DND-41 (cell line): ENCODE results near the gene PIK3R2.

ENCODE experiments used
- ATAC-seq: fragments of 200-7000 bp; cut with Tn5 transposase; 3 replicates; pipeline ENCODE4 v1.9.1; 2021; ENCODE audit warnings: low read depth; ENCODE audit not compliant: insufficient read depth
- DNase-seq: peaks from one replicate; pipeline ENCODE4 v3.0.0-alpha.2; 2020
- H2AFZ ChIP-seq: 2 replicates; pipeline ENCODE4 v1.6.0; 2012; ENCODE audit warnings: low read depth, low read length
- H3K27ac ChIP-seq: 2 replicates; pipeline ENCODE4 v1.5.1; 2012; ENCODE audit warnings: low read length, inconsistent platforms
- H3K27me3 ChIP-seq: fragments of 200-600 bp; sonication (generic); 2 replicates; pipeline ENCODE4 v1.6.0; 2012; ENCODE audit warnings: low read length, mild to moderate bottlenecking, inconsistent platforms; ENCODE audit not compliant: insufficient read depth, poor library complexity
- H3K36me3 ChIP-seq: 2 replicates; pipeline ENCODE4 v1.5.1; 2012; ENCODE audit warnings: low read length, inconsistent platforms; ENCODE audit not compliant: insufficient read depth
- H3K4me1 ChIP-seq: 2 replicates; pipeline ENCODE4 v1.5.1; 2012; ENCODE audit warnings: mild to moderate bottlenecking, low read length; ENCODE audit not compliant: insufficient read depth
- H3K4me2 ChIP-seq: 2 replicates; pipeline ENCODE4 v1.6.0; 2012; ENCODE audit warnings: mild to moderate bottlenecking, moderate library complexity, low read length, inconsistent platforms; ENCODE audit not compliant: insufficient read depth
- H3K4me3 ChIP-seq, 2 experiments: fragments of 200-600 bp in 1 of 2; shearing (Covaris generic) in 1 of 2; 2 replicates each; pipeline ENCODE4 v1.5.1; 2012 to 2016; ENCODE audit warnings: inconsistent platforms in 2 of 2, low read length in 2 of 2, mild to moderate bottlenecking in 2 of 2, low read depth in 1 of 2, moderate library complexity in 1 of 2
- H3K79me2 ChIP-seq: 2 replicates; pipeline ENCODE4 v1.6.0; 2012; ENCODE audit warnings: low read length, inconsistent platforms; ENCODE audit not compliant: insufficient read depth
- H3K9ac ChIP-seq: 2 replicates; pipeline ENCODE4 v1.6.0; 2012; ENCODE audit warnings: low read depth, mild to moderate bottlenecking, inconsistent platforms, low read length, moderate library complexity
- H3K9me3 ChIP-seq: 2 replicates; pipeline ENCODE4 v1.5.1; 2012; ENCODE audit warnings: low read length, moderate library complexity, mild to moderate bottlenecking, inconsistent platforms; ENCODE audit not compliant: insufficient read depth, severe bottlenecking
- H4K20me1 ChIP-seq: 2 replicates; pipeline ENCODE4 v1.6.0; 2012; ENCODE audit warnings: low read length; ENCODE audit not compliant: insufficient read depth
- CTCF ChIP-seq: IDR thresholded peaks from 2 replicates; pipeline ENCODE4 v1.5.1; 2012; ENCODE audit warnings: borderline replicate concordance, low read length, moderate library complexity, mild to moderate bottlenecking; ENCODE audit not compliant: poor library complexity, severe bottlenecking; ENCODE audit errors: extremely low read depth
- EZH2 ChIP-seq: IDR thresholded peaks from 3 replicates; pipeline ENCODE4 v1.6.1; 2012; ENCODE audit warnings: borderline replicate concordance, low read depth, mild to moderate bottlenecking, moderate library complexity, low read length, inconsistent platforms; ENCODE audit not compliant: severe bottlenecking

PIK3R2 gene

GRCh38 chr19:18108897-18109296 is 44.1 kb upstream of the PIK3R2 start:
- no peak overlapping the region for H3K4me3 ChIP-seq
- H3K79me2 ChIP-seq = no peaks in the 10 kb centered on the region
- no peak for TF ChIP-seq EZH2
- TF ChIP-seq CTCF = no peak
- H3K27ac ChIP-seq = no peak overlapping the region
- peaks cover 24% of the 10 kb centered on the region for H3K4me1 ChIP-seq
- no peak overlapping the region for H2AFZ ChIP-seq
- no peaks in the 10 kb centered on the region for H3K9me3 ChIP-seq
- H4K20me1 ChIP-seq = no peaks in the 10 kb centered on the region
- no peak overlapping the region for H3K9ac ChIP-seq
- DNase-seq (no peak), ATAC-seq (no peak)
- H3K4me2 ChIP-seq = no peak overlapping the region
- peaks cover 28% of the 10 kb centered on the region for H3K27me3 ChIP-seq
- H3K36me3 ChIP-seq = no peaks in the 10 kb centered on the region

- ATAC-seq (no peak), DNase-seq (no peak)
- no peak overlapping the region for H3K27ac ChIP-seq
- peak overlapping the region; percentile 92 for H3K4me2 ChIP-seq
- H3K27me3 ChIP-seq = peaks cover 28% of the 10 kb centered on the region
- H3K79me2 ChIP-seq = no peaks in the 10 kb centered on the region
- peaks cover 20% of the 10 kb centered on the region for H3K4me1 ChIP-seq
- H3K36me3 ChIP-seq = no peaks in the 10 kb centered on the region
- no peaks in the 10 kb centered on the region for H3K9me3 ChIP-seq
- H3K4me3 ChIP-seq = peak overlapping the region in 1 of 2 experiments; percentile 58; a peak in 1 of 4 replicates
- peak overlapping the region; percentile 48; the same call in 1 of the 2 replicates for H3K9ac ChIP-seq
- TF ChIP-seq CTCF (no peak), EZH2 (no peak)
- H4K20me1 ChIP-seq = no peaks in the 10 kb centered on the region
- H2AFZ ChIP-seq = no peak overlapping the region
These were observed 43.6 kb upstream of the PIK3R2 start for GRCh38 chr19:18109341-18109732.

DNA sequence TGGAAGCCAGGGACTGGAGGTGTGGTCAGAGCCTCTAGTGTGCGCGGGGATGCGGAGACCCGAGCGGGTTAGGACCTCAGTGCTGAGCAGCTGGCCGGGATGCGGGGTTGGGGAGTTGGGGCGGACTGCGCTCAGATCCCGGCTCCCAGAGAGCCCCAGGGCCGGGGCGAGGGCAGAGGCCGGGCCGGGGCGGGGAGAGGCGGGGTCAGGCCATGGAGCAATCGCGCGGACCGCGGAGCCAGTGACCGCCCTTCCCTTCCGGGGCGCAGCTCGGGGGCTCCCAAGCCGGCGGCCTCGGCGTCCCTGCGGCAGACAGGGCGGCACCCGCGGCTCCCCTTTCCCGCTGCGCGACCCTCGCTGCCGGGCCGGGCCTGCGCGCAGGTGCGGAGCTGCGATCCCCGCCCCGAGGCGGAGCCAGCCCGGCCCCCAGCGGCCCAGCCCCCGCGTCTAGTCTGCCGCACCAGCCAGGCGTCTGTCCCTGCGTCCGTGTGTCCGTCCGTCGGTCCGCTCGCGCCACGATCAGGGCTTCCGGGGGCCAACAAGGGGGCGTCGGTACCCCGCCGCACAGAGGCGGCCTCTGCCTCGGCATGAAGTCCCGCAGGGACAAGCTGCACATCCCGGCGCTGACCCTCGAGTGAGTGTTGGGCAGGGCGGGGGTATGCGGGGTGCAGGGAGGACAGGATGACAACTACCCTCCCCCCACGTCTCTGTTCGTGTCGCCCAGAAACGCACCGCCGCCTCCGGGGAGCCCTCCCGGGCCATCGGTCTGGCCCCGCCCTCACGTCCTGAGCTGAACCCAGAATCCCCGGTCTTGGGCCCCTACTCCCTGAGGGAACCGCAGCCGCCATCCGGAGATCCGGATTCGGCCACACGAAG is 43.0 kb upstream of the PIK3R2 start:
- peaks cover 28% of the 10 kb centered on the region for H3K27me3 ChIP-seq
- DNase-seq (peak; percentile 42), ATAC-seq (peak; percentile 75)
- TF ChIP-seq CTCF = no peak
- peak; percentile 84 for TF ChIP-seq EZH2
- peak overlapping the region in 1 of 2 experiments; percentile 58; a peak in 2 of 4 replicates for H3K4me3 ChIP-seq
- no peaks in the 10 kb centered on the region for H3K36me3 ChIP-seq
- H2AFZ ChIP-seq = peak overlapping the region; percentile 65
- H3K27ac ChIP-seq = no peak overlapping the region
- peak overlapping the region; percentile 48 for H3K9ac ChIP-seq
- no peaks in the 10 kb centered on the region for H4K20me1 ChIP-seq
- no peaks in the 10 kb centered on the region for H3K9me3 ChIP-seq
- peak overlapping the region; percentile 92 for H3K4me2 ChIP-seq
- H3K4me1 ChIP-seq = peaks cover 14% of the 10 kb centered on the region
- H3K79me2 ChIP-seq = no peaks in the 10 kb centered on the region
